Measurements from ENCODE around the gene INPP5A. TPM values are rescaled to one million over a fixed set of nuclear protein-coding genes. Genes with fewer than 3 reads are reported as not detected.

The INPP5A gene
- total RNA-seq, 1 donor from 2014 or later = 14.2 TPM

- H3K27ac Mint-ChIP-seq = no peak overlapping the region
- Histone ChIP-seq H3K4me2 (no peak overlapping the region), H4K20me1 (ENCODE audit: low read depth) (no peaks in the 10 kb centered on the region), H3K9ac (no peak overlapping the region), H3K36me3 (no peaks in the 10 kb centered on the region), H3F3A (ENCODE audit: low read depth) (peaks cover 8% of the 10 kb centered on the region), H3K79me2 (ENCODE audit: low read depth) (no peaks in the 10 kb centered on the region), H3K4me1 (no peaks in the 10 kb centered on the region), H3K4me3 (no peak overlapping the region), H2AFZ (replicated peaks) (no peak overlapping the region), H3K27ac (no peak overlapping the region), H3K27me3 (peaks cover 7% of the 10 kb centered on the region), H3K9me3 (ENCODE audit: low read depth) (no peaks in the 10 kb centered on the region)
- H3K4me1 Mint-ChIP-seq = no peaks in the 10 kb centered on the region
- H3K27me3 Mint-ChIP-seq (ENCODE audit: insufficient read depth, low read depth) = peaks cover 9% of the 10 kb centered on the region
- H3K4me3 Mint-ChIP-seq = no peak overlapping the region
- no peak for TF ChIP-seq EZH2 (IDR thresholded peaks at IDR 0.05)
- TF ChIP-seq EZH2phosphoT487 (IDR thresholded peaks at IDR 0.05) = no peak
- TF ChIP-seq CTCF (IDR thresholded peaks at IDR 0.05) = no peak
- H3K36me3 Mint-ChIP-seq = peaks cover 3% of the 10 kb centered on the region
- DNase-seq (ENCODE audit: low spot score) = no peak
- H3K9me3 Mint-ChIP-seq = peaks cover 12% of the 10 kb centered on the region
Observed at GRCh38 chr10:132829403-132829802, 291.8 kb downstream of the INPP5A start.

DNA sequence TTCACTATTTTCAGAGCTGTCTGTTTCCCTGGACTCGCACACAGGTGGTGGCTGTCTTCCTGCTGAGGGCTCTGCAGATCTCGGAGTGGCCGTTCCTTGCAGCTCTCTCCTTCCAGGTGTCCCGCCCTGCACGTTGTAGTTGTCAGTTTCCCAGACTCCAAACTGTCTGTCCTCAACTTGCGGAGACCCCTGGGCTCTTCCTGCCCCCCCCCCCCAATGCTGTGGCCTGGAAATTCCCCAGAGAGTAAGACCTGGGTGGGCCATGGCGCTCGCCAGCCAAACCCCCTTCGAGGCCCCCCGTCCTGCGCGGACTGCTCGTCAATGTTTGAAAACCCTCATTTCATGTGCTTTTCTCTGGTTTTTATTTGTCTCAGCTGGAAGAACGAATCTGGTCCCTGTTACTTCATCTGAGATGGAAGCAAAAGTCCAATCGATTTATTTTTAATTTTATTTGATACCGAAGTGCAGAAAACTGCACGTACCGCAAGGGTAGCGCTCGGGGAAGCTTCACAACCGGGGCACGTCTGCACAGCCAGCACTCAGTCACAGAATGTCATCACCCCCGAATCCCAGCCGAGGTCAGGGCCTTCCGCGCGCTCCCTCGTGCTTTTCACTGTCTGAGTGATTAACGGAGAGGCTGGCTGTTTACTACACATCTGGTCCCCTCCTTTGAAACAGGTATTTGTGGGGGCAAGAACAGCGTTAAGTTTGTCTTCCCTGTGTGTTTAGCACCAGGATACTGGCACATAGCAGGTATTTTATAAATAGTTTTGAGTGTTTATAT, 294.8 kb downstream of the INPP5A start:
- peaks cover 2% of the 10 kb centered on the region for H3K36me3 Mint-ChIP-seq
- H3K4me3 Mint-ChIP-seq = no peak overlapping the region
- TF ChIP-seq EZH2 (IDR thresholded peaks at IDR 0.05) = no peak
- TF ChIP-seq EZH2phosphoT487 (IDR thresholded peaks at IDR 0.05) = no peak
- no peak for TF ChIP-seq CTCF (IDR thresholded peaks at IDR 0.05)
- Histone ChIP-seq H3K36me3 (no peaks in the 10 kb centered on the region), H3K27me3 (peaks cover 7% of the 10 kb centered on the region), H3K27ac (no peak overlapping the region), H3K4me3 (no peak overlapping the region), H3F3A (ENCODE audit: low read depth) (peaks cover 4% of the 10 kb centered on the region), H3K79me2 (ENCODE audit: low read depth) (no peaks in the 10 kb centered on the region), H3K9me3 (ENCODE audit: low read depth) (no peaks in the 10 kb centered on the region), H2AFZ (replicated peaks) (no peak overlapping the region), H3K9ac (no peak overlapping the region), H3K4me2 (no peak overlapping the region), H3K4me1 (no peaks in the 10 kb centered on the region), H4K20me1 (ENCODE audit: low read depth) (no peaks in the 10 kb centered on the region)
- peaks cover 13% of the 10 kb centered on the region for H3K9me3 Mint-ChIP-seq
- H3K4me1 Mint-ChIP-seq = no peaks in the 10 kb centered on the region
- H3K27me3 Mint-ChIP-seq (ENCODE audit: insufficient read depth, low read depth) = peaks cover 8% of the 10 kb centered on the region
- H3K27ac Mint-ChIP-seq = no peak overlapping the region
- no peak for DNase-seq (ENCODE audit: low spot score)

Other genes starting within 250 kb of the INPP5A start
- gene STK32C, start 229.8 kb upstream of the INPP5A start, total RNA-seq (ENCODE audit: low replicate concordance) = 2.5 and 13.5 TPM in 2 replicates
- gene LRRC27, start 205.6 kb upstream of the INPP5A start, total RNA-seq (ENCODE audit: low replicate concordance) = 8.0 and 16.9 TPM in 2 replicates
- 0.34 and 1.5 TPM in 2 replicates for gene PWWP2B, start 140.6 kb upstream of the INPP5A start, total RNA-seq (ENCODE audit: low replicate concordance)
- not detected in 2 replicates for gene NKX6-2, start 248.4 kb downstream of the INPP5A start, total RNA-seq (ENCODE audit: low replicate concordance)